Brain pericyte (primary cell): ENCODE data around the gene BBS12.

ENCODE experiments used
- DNase-seq: peaks from one replicate; pipeline ENCODE4 v3.0.0-alpha.2; 2012; ENCODE audit warnings: low read depth, low spot score

BBS12 gene

DNA sequence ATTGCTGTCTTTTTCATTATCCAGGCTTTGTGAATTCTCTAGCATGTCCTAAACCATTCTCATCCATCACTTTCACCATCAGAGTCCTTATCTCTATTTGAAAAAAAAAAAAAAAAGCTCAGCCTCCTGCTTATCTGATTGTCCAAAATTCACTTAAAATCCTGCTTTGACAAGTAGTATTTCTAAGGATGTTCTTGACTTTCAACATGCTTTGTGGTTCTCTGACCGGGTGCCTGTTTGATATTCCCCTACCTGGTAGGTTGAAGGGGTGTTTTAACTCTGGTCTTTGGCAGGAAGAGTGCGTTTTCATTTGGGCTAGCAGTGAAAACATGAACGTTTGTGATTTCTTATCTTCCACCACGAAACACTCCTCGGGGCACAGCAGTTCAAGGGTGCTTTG lies 17.3 kb upstream of the BBS12 start:
- DNase-seq, result no peak

DNA sequence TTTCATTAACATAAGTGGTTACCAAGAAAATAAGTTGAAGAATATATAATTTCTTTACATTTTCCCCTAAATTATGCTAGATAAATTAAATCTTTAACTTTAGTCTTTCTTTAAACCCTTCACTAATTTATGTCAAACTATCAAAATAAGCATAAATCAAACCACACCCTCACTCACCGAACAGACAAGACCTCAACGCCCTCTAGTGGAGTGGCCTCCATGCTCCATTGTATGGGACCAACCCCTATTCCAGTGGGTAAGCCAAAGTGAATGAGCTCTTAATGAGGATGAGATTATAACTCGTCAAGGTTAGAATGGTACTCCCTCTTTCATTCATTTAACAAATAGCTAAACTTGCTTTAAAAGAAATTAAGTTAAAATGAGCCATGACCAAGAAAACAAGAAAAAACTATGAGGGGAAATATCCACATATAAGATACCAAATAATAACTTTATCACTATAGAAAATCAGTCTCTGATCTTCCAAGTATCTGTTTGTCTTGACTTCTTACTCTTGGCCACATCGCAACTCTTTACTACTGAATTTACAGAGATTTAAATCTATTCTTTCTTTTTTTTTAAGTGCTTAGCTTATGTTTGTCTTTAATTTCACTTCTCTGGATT lies 15.6 kb upstream of the BBS12 start:
- no peak for DNase-seq

DNA sequence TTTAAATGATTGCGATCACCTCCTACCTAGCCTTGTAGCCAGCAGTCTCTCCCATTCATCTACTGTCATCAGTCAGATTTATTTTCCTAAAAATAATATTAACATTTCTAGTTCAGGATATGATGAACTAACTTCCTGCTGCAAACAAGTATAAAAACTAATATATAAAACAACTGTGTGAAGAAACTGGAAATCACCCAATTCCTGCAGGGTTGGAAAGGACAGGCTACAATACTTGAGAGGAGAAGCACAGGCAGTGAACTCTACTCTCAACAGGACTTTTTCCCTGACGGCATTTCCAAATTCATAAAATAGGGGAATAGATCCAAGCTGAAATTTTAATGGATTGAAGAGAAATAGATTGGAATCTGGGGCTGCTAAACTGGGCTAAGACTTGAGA lies 14.2 kb upstream of the BBS12 start:
- no peak for DNase-seq

DNA sequence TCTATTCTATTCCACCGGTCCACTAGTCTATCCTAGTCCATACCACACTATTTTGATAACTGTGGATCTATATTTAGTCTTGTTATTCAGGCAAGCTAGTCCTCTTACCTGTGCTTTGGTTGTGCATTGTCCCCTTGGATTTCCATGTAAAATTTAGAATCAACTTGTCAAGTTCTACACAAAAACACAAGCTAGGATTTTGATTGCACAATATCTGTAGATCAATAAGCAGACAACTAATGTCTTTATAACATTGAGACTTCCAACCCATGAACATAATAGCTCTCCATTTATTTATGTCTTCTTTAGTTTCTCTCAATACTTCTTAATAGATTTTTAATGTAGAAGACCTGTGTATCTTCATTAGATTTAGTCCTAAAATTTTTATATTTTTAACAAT lies 10.2 kb upstream of the BBS12 start:
- DNase-seq, result no peak

DNA sequence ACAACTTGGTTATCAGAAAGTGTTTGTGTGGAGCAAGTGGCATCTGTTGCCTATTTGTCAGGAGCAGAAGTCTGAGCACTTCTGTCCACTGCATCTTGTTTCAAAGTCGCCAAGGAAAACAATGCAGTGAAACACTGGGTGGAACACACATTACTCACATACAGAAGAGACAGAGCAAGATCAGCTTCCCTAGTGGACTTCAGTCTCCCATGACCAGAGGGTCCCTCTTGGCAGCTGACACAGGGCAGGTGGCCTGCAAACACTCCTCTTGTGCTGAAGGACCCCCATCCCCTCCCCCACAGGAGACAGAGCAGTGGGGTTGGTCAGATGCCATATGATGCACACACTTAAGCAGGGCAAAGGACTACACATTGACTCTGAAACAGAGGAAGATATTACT lies 3.6 kb upstream of the BBS12 start:
- DNase-seq, result no peak

DNA sequence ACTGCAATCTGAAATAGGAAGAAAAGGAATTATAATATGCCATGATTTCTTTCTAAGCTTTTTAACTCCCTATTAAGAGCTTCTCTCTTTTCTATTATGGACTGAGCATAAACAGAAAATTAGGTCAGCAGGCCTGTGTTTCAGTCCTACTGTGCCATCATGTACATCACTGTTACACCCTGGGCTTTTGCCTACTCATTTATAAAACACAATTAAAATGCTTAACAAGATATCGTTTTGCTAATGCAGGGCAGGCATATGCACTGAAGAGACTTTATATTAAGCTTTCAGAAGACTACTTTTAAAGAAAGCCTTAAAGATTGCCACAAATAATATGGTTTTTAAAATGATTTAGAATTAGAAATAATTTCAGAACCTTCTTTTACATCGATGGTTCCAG lies 828 bp upstream of the BBS12 start:
- no peak for DNase-seq

DNA sequence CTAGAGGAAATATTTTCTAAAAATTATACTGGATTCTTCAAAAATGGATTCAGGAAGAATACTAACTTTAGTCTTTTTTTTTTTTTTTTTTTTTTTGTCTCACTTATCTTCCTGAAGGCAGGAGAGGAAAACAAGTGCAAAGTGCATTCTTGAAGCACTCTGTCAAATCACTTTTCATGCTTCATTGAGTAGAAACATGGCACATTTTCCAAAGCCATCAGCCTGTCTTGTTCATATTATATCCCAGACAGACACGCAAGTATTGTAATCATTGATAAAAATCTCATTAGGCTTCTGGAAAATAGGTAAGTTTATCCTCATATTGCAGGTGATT lies 1.2 kb downstream of the BBS12 start:
- no peak for DNase-seq

DNA sequence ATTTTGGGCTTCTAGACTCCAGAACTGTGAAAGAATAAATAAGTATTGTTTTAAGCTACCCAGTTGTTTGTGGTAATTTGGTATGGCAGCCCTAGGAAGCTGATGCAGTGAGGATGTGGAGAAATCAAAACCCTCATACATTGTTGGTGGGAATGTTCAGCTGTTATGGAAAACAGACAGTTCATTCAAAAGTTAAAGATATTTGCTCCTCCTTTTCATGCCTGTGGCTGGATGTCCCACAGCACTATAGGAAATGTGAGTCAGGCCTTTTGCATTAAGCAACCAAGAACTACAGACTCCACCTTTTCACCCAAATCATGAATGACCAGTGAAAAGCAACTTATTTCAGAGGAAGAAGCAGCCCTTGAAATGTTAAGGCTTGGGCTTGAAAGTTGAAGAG lies 6.7 kb downstream of the BBS12 start:
- DNase-seq, result no peak

DNA sequence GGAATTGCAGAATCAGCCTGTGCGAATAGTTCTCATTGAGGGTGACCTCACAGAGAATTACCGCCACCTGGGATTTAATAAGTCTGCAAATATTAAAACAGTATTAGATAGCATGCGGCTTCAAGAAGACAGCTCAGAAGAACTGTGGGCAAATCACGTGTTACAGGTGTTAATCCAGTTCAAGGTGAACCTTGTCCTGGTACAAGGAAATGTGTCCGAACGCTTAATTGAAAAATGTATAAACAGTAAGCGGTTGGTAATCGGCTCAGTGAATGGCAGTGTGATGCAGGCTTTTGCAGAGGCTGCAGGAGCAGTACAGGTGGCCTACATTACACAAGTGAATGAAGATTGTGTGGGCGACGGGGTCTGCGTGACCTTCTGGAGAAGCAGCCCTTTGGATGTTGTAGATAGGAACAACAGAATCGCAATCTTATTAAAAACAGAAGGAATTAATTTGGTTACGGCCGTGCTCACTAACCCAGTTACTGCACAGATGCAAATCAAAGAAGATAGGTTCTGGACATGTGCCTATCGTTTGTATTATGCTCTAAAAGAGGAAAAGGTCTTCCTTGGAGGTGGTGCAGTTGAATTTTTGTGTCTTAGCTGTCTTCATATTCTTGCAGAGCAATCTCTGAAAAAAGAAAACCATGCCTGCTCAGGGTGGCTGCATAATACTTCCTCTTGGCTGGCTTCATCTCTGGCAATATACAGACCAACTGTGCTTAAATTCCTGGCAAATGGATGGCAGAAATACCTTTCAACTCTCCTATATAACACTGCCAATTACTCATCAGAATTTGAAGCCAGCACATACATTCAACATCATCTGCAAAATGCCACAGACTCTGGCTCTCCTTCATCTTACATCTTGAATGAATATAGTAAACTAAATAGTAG lies 10.7 kb downstream of the BBS12 start:
- no peak for DNase-seq

DNA sequence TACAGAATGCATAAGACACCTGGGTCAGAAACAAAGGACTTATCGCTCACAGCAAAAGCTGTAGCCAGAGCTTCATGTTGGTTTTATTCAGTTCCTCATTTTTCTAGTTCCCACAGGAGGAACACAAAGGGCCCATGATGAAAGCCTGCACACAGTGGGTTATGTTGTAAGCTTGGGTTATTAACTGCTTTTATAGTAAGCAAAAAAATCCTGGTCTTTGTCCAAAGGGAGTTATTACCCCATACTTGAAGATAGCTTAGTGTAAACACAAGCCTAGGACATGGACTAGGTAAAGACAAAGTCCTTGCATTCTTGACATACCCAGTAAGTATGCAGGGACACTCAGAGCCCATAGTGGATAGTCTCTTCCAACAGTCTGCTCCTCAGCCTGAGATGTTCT lies 11.7 kb downstream of the BBS12 start:
- no peak for DNase-seq

DNA sequence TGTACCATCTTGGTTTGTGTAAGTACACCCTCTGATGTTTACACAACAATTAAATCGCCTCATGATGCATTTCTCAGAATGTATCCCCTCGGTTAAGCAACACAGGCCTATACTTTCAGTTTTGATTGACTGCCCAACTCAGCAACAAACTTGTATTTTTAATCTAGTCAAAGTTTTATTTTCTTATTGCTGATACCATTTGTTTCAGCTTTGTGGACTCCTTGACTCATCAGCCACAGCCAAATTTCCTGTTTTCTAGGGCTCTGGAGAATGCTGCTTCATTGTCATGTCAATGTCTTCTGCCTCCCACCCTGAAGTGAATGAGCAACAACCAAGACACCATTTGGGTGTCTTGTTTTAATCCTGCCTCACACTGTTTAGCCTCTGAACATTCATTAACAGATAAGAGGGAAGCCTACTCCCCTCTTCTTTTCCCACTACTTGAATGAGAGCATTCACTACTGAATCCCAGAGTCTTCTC lies 14.0 kb downstream of the BBS12 start:
- no peak for DNase-seq

DNA sequence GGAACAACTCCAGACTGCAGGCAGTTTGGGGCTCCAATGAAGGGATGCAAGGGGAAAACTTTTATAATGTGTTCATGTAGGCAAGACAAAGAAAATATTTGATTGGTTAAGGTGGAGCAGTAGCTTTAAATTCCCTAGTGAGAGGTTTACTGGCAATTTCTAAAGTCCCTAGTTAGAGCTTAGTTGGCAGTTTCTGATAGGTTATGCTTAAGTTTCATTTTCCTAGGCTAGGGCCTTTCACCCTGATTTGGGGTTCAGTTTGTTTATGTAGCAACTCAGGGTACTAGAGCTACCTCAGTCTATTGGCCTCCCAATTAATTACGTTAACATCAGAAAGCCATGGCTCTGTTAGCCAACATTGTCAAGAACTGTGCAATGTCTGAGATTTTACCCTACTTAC lies 14.6 kb downstream of the BBS12 start:
- DNase-seq, result no peak

DNA sequence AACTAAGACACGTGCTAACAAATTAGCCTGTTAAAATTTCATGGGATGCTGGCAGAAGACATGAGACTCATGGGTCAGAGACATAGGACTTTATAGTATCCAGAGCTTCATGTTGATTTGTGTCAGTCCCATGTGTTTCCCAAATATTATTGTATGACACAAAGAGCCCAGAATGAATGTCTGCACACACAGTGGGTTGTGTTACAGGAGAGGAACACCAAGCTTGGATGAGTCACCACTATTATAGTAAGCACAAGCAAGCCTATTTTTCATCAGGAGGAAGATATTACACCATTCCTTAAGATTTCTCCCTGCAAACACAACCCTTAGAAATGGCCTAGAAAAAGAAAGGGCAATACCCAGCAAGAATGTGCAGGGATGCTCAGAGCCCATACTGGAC lies 15.4 kb downstream of the BBS12 start:
- no peak for DNase-seq

DNA sequence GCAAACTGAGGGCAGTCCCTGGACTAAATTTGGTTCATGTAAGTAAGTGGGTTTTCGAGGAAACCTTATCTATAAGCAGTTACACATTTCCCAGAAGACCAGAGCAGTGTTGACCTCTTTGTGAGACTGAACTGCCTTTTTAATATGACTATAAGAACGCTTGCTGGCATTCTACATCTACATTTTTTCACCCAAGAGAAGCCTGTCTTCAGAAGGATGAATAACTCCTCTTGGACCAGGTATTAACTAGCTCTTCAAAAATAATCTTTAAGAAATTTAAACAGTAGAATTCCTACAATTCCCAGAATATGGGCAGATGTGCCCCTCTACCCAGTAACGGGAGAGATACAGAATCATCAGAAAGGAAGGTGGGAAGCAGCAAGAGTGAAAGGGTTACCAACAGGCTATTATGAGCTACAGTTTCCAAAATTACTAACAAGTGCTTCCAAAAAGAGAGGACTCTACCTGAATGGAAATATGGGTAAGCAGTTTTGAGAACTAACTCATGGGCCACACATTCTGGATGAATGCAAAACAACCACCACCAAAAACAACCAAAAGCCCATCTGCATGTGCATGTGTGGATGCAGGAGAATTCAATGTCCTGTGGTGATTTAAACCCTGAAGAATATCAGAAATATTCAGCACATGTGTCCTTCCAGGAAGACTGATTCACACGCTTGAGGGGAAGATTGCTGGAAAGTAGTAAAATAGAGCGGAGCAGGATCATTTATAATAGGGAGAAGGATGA lies 17.4 kb downstream of the BBS12 start:
- DNase-seq, result no peak

DNA sequence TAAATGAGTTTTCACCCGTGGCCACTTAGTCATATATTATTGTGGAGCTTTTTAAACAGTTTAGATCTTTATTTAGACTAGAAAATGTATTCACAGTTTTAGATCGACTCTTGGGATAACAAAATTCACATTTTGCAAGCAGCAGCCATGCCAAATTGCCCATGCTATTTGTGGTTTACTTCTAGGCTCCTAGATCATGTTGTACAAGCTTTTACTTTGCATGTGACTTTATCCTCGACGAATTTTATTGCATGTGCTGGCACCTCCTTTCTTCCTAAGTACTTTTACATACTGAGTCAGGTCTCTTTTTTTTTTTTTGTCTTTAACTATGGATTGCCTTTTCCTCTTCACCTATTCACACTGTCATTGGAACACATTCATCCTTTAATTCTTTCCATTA lies 23.2 kb downstream of the BBS12 start:
- DNase-seq, result no peak

DNA sequence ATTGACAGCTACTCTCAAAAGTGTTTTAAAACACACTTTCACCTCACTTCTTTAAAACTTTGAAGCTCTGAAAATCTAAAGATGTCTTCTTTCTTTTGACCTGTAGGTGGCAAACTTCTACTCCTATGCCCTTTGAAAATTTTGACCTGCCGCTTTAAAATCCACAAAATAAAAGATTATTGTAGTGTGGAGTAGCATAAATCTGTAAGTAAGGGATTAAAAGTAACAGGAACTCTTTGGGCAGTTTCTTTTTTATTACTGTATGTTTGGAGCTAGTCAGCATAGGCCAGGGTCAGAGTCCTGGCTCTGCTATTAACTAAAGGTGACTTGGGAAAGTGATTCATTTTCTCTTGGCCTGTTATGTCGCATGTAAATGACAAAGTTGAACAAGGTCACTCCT lies 25.5 kb downstream of the BBS12 start:
- DNase-seq, result no peak

DNA sequence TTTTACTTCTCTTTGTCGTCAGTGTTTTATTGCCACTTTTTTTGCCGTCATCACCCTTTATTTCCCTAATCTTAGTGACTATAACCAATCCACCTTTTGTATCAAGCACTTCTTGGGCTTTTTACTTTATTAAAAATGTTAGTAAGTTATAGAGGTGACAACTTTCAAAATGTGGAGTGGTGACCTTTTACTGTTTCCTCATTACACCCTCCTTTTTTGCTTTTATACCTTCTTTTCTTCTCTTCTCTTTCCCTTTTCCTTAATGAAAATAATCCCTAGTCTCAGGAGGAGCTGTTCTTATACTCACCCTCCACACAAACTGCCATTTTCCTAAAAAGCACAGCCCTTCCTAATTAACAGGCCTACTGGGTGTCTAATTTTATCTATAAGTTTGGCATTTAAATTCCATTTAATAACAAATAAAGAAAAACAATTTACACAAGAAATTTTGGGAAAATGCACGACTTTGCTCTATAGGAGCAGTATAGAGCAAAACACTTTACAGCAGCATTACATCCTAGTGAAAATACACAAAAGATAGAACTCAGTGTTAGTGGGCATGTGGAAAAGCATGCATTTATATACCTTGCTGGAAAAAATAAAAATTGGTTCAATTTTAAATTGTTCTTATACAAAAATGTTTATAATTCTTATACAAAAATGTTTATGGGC lies 27.3 kb downstream of the BBS12 start:
- no peak for DNase-seq

DNA sequence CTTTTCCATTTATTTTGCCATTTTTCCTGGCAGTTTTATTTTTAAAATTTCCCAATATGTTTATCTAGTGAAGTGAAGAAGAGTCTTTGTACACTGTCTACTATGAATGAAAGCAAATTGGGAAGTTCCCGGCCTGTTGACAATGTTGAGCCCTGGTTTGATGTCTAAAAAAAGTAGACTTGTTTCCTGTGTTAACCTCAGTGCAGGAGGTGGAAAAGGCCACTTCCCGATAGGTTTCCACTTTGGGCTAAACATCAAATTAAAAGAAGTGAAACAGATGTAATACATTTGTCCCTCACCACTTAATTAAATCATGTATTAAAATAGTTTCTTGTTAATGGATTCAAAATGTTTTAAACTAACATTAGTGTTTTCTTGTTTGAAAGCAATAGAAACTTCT lies 30.0 kb downstream of the BBS12 start:
- DNase-seq, result no peak

DNA sequence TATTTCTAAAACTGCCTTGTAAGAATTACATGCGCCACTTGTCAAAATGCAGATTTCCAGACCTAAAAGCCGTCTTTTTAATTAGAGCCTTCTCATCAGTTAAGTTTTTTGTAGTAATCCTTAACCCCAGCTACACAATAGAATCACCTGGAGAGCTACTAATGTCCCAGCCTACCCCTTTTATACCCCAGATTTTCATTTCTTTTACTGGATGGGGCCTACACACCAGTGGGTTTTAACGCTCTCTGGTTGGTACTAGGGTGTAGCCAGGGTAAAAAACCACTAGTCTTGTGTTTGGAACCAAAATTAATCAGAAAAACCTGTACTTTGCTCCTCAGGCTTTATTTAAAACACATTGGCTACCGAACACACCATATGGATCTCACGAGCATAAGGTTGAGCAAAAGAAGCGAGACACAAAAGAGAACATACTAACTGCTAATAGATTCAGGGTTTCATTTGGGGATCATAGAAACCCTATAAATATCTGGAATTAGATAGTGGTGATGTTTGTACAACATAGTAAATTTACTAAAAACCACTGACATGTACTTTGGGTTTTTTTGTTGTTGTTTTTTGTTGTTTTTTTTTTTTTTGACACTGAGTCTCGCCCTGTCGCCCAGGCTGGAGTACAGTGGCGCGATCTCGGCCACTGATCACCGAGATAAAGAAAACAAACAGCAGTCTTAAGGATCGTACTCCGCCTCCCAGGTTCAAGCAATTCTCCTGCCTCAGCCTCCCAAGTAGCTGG lies 30.6 kb downstream of the BBS12 start:
- no peak for DNase-seq

DNA sequence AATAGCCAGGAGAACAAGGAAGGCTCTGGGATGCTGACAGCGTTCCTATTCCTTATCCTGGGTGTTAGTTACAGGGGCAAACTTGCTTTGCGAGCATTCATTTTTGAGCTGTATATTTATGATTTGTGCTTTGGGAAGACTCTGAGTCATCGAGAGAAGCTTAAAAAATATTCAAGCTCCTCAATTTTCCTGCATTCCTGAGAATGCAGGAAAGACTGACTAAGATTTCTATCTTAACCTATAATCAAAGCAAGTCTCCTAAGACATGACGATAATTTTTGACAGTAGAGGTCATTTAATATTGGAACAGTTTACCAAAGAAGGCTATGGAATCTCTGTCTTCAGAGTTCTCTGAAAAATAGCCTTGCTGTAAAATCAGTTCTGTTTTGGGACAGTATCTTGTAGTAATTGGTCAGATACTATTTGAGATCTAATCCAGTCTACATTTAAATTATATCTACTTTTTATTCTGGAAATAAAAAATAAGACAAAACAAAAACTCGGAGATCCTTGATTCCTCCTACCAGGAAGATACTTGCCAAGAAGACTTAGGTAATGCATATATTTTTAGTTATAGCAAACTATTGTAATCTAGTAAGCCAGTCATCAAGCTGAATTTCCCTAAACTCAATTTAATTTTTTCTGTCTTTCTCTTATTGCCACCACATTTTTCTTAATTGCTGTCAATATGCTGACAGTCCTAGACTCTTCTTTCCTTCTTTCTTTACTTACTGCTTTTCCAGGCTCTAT lies 31.7 kb downstream of the BBS12 start:
- DNase-seq, result no peak

DNA sequence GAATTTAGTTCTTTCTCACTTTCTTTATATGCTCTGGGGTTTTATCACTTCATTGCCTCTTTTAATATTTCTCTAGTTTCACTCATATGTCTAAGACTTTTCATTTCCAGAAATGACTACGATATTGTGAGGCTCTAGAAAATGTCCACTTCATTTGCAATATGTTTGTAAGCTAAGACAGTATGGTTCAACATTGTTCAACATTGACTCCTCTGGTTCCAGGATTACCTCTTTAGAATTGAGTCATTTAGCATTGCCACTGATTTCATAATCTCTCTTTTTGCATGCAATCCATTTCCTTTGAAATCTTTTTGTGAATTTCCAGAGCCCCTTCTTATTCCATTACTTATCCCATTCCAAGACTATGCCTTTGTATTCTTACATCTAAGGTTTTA lies 32.3 kb downstream of the BBS12 start:
- no peak for DNase-seq
